Measurements from ENCODE around the gene DENND6B. TPM values are rescaled to one million over a fixed set of nuclear protein-coding genes. Genes with fewer than 3 reads are reported as not detected.

Gene DENND6B
- total RNA-seq, 6 experiments from 2014 or later: 1.4 to 2.5 (median 1.9) TPM

GRCh38 chr22:50269573-50269969 lies 57.2 kb downstream of the DENND6B start:
- H3K36me3 Mint-ChIP-seq (ENCODE audit: low read depth): peaks cover 6% of the 10 kb centered on the region; the same call in 1 of the 2 replicates
- no peak for TF ChIP-seq CTCF (IDR thresholded peaks at IDR 0.05)
- no peaks in the 10 kb centered on the region for H3K9me3 Mint-ChIP-seq
- H3K4me3 Mint-ChIP-seq: peak overlapping the region; percentile 51
- H3K4me1 Mint-ChIP-seq (ENCODE audit: low read depth): peaks cover 7% of the 10 kb centered on the region; the same call in 1 of the 2 replicates
- H3K27ac Mint-ChIP-seq: no peak overlapping the region
- peaks cover 8% of the 10 kb centered on the region for H3K27me3 Mint-ChIP-seq (ENCODE audit: insufficient read depth)
- DNase-seq: no peak

DNA sequence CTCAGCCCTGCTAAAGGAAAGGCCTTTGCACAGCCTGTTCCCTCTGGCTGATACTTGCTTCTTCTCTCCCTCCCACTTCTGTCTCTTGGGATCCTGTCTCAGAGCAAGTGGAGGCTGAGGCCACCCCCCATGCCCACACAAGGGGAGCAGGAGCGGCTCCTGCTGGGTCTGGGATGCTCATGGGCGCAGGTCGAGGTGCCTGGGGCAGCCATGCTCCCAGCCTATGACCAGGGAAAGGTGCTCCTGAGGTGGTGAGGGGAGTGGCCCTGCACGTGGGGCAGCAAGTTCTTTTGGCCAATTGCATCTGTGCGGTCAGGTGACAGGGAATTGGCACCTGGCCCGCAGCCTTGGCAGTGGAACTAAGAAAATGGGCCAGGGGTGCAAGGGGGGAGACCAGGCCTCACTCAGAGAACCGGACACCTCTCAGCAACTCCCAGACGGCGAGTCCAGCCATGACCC lies 58.1 kb downstream of the DENND6B start:
- TF ChIP-seq CTCF (IDR thresholded peaks at IDR 0.05): no peak
- no peak overlapping the region for H3K4me3 Mint-ChIP-seq
- H3K27me3 Mint-ChIP-seq (ENCODE audit: insufficient read depth): peaks cover 8% of the 10 kb centered on the region
- H3K4me1 Mint-ChIP-seq (ENCODE audit: low read depth): peaks cover 1% of the 10 kb centered on the region; the same call in 1 of the 2 replicates
- peaks cover under 1% of the 10 kb centered on the region; the same call in 1 of the 2 replicates for H3K36me3 Mint-ChIP-seq (ENCODE audit: low read depth)
- no peaks in the 10 kb centered on the region for H3K9me3 Mint-ChIP-seq
- DNase-seq: no peak
- no peak overlapping the region for H3K27ac Mint-ChIP-seq

DNA sequence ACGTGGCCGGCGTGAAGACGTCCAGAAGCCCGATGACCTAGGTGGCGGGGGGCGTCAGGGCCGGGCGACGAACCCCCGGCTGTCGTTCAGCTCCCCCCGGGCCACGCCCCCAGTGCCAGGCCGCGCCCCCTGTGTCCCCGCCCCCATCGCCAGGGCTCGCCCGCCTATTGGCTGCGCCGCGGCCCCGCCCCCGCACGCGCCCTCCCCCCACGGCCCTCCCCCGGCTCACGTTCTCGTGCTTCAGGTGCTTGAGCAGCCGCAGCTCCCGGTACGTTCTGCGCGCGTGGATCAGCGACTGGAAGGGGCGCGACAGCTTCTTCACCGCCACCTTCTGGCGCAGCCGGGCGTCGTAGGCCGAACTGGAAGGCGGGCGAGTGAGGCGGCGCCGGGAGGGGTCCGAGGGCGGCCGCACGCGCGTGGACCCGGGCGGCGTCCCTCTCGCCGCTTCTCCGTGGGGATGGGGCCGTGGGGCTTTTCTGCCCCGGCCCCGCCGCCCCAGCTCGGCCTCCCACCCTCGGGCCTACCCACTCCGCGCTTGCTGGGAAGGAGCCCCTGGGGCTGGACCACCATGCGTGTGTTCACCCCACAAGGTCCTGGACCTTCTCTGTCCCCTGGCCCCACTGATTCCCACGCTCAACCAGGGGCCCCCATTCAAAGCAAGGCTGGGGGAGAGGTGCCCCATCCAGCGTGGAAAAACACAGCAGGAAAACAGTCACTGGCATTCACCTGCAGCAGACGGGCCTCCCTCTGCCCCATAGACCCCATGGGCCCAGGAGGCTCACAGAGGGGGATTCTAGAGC lies 59.0 kb downstream of the DENND6B start:
- no peak overlapping the region for H3K27ac Mint-ChIP-seq
- peaks cover under 1% of the 10 kb centered on the region; the same call in 1 of the 2 replicates for H3K4me1 Mint-ChIP-seq (ENCODE audit: low read depth)
- TF ChIP-seq CTCF (IDR thresholded peaks at IDR 0.05): peak; percentile 35; the same call in 1 of the 2 replicates
- DNase-seq: peak; percentile 41
- no peaks in the 10 kb centered on the region for H3K9me3 Mint-ChIP-seq
- peaks cover 8% of the 10 kb centered on the region for H3K27me3 Mint-ChIP-seq (ENCODE audit: insufficient read depth)
- H3K36me3 Mint-ChIP-seq (ENCODE audit: low read depth): no peaks in the 10 kb centered on the region
- H3K4me3 Mint-ChIP-seq: no peak overlapping the region

- no peak overlapping the region for H3K4me3 Mint-ChIP-seq
- no peak for DNase-seq
- TF ChIP-seq CTCF (IDR thresholded peaks at IDR 0.05): no peak
- H3K9me3 Mint-ChIP-seq: no peaks in the 10 kb centered on the region
- peaks cover 8% of the 10 kb centered on the region for H3K27me3 Mint-ChIP-seq (ENCODE audit: insufficient read depth)
- H3K36me3 Mint-ChIP-seq (ENCODE audit: low read depth): no peaks in the 10 kb centered on the region
- H3K4me1 Mint-ChIP-seq (ENCODE audit: low read depth): peaks cover 8% of the 10 kb centered on the region
- H3K27ac Mint-ChIP-seq: no peak overlapping the region
Observed at GRCh38 chr22:50266994-50267393, 59.8 kb downstream of the DENND6B start.

DNA sequence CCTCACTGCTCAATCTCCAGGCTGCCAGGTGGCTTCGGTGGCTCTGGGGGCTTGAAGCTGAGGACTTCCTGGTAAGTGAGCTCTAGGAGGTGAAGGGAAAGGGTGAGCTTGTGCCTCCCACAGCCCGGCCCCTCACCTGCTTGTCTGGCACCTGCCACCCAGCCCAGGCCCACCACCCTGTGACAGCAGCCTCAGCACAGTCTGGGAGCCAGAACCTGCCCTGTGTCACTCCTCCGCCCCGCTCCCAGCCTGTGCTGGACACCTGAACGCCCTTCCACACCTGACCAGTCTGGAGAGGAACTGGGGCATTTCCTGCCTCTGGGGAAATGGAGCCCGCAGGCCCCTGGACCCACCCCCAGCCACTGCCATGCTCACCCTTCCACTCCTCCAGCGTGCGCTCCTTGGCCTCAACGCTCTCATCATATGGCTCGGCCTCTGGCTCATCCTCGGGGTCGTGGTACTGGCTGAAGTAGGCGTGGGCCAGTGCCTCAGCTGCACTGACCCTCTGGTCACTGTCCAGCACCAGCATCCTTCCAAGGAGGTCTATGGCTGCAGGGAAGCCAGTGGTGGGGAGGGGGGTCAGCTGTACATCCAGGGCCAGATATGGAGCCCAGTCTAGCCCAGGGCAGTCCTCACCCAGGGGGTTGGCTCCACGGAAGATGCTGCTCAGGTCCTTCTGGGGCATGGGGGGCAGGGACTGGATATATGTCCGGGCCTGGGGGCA lies 61.7 kb downstream of the DENND6B start:
- Mint-ChIP-seq H3K4me3 (no peak overlapping the region), H3K27me3 (ENCODE audit: insufficient read depth) (peaks cover 4% of the 10 kb centered on the region), H3K9me3 (no peaks in the 10 kb centered on the region), H3K4me1 (ENCODE audit: low read depth) (peaks cover 8% of the 10 kb centered on the region), H3K27ac (no peak overlapping the region), H3K36me3 (ENCODE audit: low read depth) (no peaks in the 10 kb centered on the region)
- TF ChIP-seq CTCF (IDR thresholded peaks at IDR 0.05): no peak
- no peak for DNase-seq

Measured in HFFc6 (cell line).